ENCODE data around the gene SGCA. TPM values are rescaled to one million over a fixed set of nuclear protein-coding genes. Genes with fewer than 3 reads are reported as not detected.
A peak's percentile ranks its signal among the peaks of the same experiment; 100 is the strongest.

Gene SGCA
- total and polyA plus RNA-seq, 9 of the 15 experiments (the other 6 are each of a cell fraction or from before 2014, with no cell fraction given) = not detected

DNA sequence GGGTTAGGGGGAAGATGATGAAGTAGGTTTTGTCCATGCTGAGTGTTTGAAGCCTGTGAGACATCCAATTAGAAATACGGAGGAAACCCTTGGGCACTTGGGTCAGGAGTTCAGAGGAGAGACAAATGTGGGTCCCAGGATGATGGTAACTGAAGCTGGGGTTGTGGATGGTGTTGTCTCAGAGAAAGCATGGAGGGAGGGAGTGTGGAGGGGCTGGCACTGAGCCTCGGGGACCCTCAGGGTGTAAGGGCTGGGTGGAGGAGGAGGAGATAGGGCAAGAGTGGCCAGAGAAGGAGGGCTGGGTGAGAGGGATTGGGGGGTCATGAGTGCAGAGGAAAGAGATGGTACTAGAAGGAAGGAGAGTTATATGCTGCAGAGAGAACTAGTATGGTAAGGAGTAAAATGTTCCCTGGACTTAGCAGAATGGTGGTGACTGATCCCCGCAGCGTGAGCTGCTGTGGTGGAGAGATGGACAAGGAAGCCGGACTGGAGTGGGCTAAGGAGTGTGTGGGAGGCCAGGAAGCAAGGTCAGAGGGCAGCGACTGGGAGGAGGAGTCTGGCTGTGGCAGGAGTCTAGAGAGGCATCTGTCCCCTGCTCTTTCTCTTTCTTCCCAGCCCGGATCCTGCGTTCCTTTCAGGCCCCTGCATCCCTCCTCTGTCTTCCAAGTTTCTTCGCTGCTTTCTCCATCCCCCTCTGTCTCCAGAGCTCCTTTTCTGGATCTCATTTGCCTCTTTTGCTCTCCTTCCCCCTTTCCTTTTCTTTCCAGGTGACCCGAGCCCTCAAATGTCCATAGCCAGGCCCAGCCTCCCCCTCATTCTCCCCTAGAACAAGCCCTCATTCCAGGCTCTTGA is 39.5 kb downstream of the SGCA start:
- Histone ChIP-seq H3K36me3 (ENCODE audit: control insufficient read depth, insufficient read depth, low read length) (no peaks in the 10 kb centered on the region), H3K79me2 (ENCODE audit: control insufficient read depth, insufficient read depth, low read length) (no peaks in the 10 kb centered on the region), H3K4me2 (ENCODE audit: insufficient read depth, low read length) (peak overlapping the region; percentile 12; the same call in 1 of the 2 replicates), H3K27ac (ENCODE audit: extremely low read depth, low read depth, low read length) (no peak overlapping the region; the same call in 2 of the 3 replicates), H3K27me3 (ENCODE audit: control insufficient read depth in 2 of 2, insufficient read depth in 2 of 2, low read length in 2 of 2) (peaks cover 5 to 24% of the 10 kb centered on the region in 2 experiments; a peak in 4 of 5 replicates), H3K9me3 (replicated peaks; ENCODE audit: control insufficient read depth, insufficient read depth, low read depth, low read length) (no peaks in the 10 kb centered on the region), H3K9ac (ENCODE audit: insufficient read depth in 1 of 2, low read depth in 2 of 2, low read length in 2 of 2) (peak overlapping the region in 1 of 2 experiments; percentile 65; a peak in 1 of 4 replicates), H4K20me1 (replicated peaks; ENCODE audit: control insufficient read depth, insufficient read depth, low read length) (no peaks in the 10 kb centered on the region), H3K4me1 (replicated peaks in 1 of 2; ENCODE audit: control insufficient read depth in 2 of 2, insufficient read depth in 2 of 2, low read length in 2 of 2) (peaks cover 40 to 49% of the 10 kb centered on the region in 2 experiments), H3K4me3 (no peak overlapping the region), H3K9me1 (ENCODE audit: control insufficient read depth, insufficient read depth, low read length) (no peaks in the 10 kb centered on the region), H2AFZ (ENCODE audit: low read depth, low read length) (peak overlapping the region; percentile 46; the same call in 1 of the 2 replicates)
- intact Hi-C loops (cut with micrococcal nuclease) (no loop called here), in situ Hi-C loops (cut with MboI) (loop anchor here (5.0 kb wide), 1 partner anchor 67 kb away; the partner anchor contains the start of gene TMEM92)
- DNase-seq (ENCODE audit: extremely low read depth in 1 of 4, low spot score in 3 of 4) = peak in 3 of 4 experiments; percentile 49 to 56 (median 52)
- no peak for ATAC-seq
- peak; percentile 75 for FAIRE-seq
- CTCF ChIA-PET (ENCODE audit: low intra/inter-chr PET ratio) = no interaction called here
- no TSS peak for BruUV-seq (replicated peaks)
- WGBS (ENCODE audit: insufficient coverage, low coverage, missing lambda C conversion rate) = 5% methylated on average over 7 of the region's 10 CpGs
- TF ChIP-seq EGR1 (conservative IDR thresholded peaks at IDR 0.05) (peak; percentile 46; the same call in 1 of the 2 replicates), NR2C1 (IDR thresholded peaks at IDR 0.05) (peak; percentile 64), NR2C1 (tag; IDR thresholded peaks at IDR 0.05) (peak; percentile 87), ZNF436 (CRISPR knock-in tag; IDR thresholded peaks at IDR 0.05) (no peak), NR2C2 (CRISPR knock-in tag; IDR thresholded peaks at IDR 0.05) (no peak), NR2C2 (tag; IDR thresholded peaks at IDR 0.05) (peak; percentile 54), IFI16 (CRISPR knock-in tag; IDR thresholded peaks at IDR 0.05) (no peak), ETV5 (CRISPR knock-in tag; IDR thresholded peaks at IDR 0.05; ENCODE audit: low read depth) (0 out of 2 replicates have a peak, but pooled peaks have one; percentile 28), PCBP2 (IDR thresholded peaks at IDR 0.05; ENCODE audit: low read depth, low read length, poor library complexity, severe bottlenecking) (no peak)
- POLR2A ChIA-PET = interaction anchor here (0.6 kb wide), 3 partner anchors 56 to 120 kb away, joined by 3 to 4 read pairs (median 4); no protein-coding TSS in a partner anchor
